ENCODE measurements around the gene HENMT1.
"Not testable (repeated sequence)": the region's sequence is repeated elsewhere in the genome, so short reads cannot be mapped to it uniquely, and the experiment has no call there.

Gene HENMT1

DNA sequence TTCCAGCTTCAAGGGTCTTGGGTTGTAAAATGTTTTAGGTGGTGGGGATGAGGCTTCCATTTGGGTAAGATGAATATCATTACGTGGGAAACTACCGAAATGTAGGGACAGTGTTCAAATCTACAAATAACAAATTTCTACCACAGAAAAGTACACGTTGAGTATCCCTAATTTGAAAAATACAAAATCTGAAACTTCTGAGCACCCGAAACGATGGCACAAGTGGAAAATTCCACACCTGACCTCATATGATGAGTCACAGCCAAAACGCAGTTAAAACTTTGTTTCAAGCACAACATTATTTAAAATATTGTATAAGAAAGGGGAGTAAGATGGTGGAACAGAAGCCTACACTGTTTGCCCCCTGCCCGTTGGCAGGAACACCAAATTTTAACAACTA lies 8.8 kb upstream of the HENMT1 start:
- Histone ChIP-seq H3K36me3 (ENCODE audit: control insufficient read depth in 1 of 2, insufficient read depth in 2 of 2, low read length in 2 of 2) (no peaks in the 10 kb centered on the region), H3K27ac (ENCODE audit: low read length) (no peak overlapping the region), H3K4me1 (ENCODE audit: control insufficient read depth in 1 of 2, insufficient read depth in 2 of 2, low read length in 2 of 2) (no peaks in the 10 kb centered on the region), H3K4me3 (ENCODE audit: low read depth in 1 of 2, low read length in 2 of 2) (no peak overlapping the region), H3K27me3 (ENCODE audit: low read depth, low read length) (no peaks in the 10 kb centered on the region), H3K9me3 (ENCODE audit: control insufficient read depth in 1 of 2, low read length in 2 of 2) (no peaks in the 10 kb centered on the region)

DNA sequence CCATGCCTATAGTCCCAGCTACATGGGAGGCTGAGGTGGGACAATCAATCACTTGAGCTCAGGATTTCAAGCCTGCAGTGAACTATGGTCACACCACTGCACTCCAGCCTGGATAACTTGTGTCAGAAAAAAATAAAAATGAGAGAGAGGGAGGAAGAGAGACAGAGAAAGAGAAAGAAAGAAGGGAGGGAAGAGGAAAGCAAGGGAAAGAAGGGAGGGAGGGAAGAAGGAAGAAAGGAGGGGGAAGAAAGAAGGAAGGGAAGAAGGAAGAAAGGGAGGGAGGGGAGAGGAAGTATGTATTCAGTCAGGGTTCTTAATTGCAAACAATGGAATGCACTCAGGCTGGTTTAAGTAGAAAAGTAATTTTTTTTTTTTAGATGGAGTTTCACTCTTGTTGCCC lies 7.9 kb upstream of the HENMT1 start:
- H3K9me3 ChIP-seq (ENCODE audit: control insufficient read depth in 1 of 2, low read length in 2 of 2): no peaks in the 10 kb centered on the region
- H3K27me3 ChIP-seq (ENCODE audit: low read depth, low read length): no peaks in the 10 kb centered on the region
- no peaks in the 10 kb centered on the region for H3K4me1 ChIP-seq (ENCODE audit: control insufficient read depth in 1 of 2, insufficient read depth in 2 of 2, low read length in 2 of 2)

DNA sequence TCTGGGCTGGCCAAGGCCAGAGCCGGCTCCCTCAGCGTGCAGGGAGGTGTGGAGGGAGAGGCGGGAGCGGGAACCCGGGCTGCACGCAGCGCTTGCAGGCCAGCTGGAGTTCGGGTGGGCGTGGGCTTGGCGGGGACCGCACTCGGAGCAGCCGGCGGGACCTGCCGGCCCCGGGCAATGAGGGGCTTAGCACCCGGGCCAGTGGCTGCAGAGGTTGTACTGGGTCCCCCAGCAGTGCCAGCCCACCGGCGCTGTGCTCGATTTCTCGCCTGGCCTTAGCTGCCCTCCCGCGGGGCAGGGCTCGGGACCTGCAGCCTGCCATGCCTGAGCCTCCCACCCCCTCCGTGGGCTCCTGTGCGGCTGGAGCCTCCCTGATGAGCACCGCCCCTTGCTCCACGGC lies 6.5 kb upstream of the HENMT1 start:
- H3K4me3 ChIP-seq (ENCODE audit: low read depth in 1 of 2, low read length in 2 of 2); H3K27me3 ChIP-seq (ENCODE audit: low read depth, low read length); H3K4me1 ChIP-seq (ENCODE audit: control insufficient read depth in 1 of 2, insufficient read depth in 2 of 2, low read length in 2 of 2); H3K27ac ChIP-seq (ENCODE audit: low read length); H3K36me3 ChIP-seq (ENCODE audit: control insufficient read depth in 1 of 2, insufficient read depth in 2 of 2, low read length in 2 of 2); H3K9me3 ChIP-seq (ENCODE audit: control insufficient read depth in 1 of 2, low read length in 2 of 2): not testable (repeated sequence)

More for the DNA sequence above, 7.9 kb upstream of the HENMT1 start:
- Histone ChIP-seq H3K36me3 (ENCODE audit: control insufficient read depth in 1 of 2, insufficient read depth in 2 of 2, low read length in 2 of 2) (no peaks in the 10 kb centered on the region), H3K4me3 (ENCODE audit: low read depth in 1 of 2, low read length in 2 of 2) (no peak overlapping the region), H3K27ac (ENCODE audit: low read length) (no peak overlapping the region)

DNA sequence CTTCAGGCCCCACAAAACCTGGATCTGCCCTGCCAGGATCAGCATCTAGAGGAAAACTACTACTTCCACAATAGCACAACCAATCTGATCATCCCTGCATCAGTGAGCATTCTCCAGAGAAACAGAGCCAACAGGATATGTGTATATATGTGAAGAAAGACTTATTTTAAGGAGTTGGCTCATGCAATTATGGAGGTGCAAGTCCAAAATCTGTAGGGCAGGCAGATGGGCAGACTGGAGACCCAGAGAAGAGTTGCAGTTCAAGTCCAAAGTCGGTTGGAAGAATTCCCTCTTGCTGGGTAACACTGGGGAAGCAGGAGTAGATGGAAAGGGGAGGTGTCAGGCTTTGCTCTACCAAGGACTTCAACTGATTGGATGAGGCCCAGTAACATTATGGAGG lies 4.9 kb upstream of the HENMT1 start:
- no peaks in the 10 kb centered on the region for H3K27me3 ChIP-seq (ENCODE audit: low read depth, low read length)
- H3K27ac ChIP-seq (ENCODE audit: low read length): no peak overlapping the region
- H3K9me3 ChIP-seq (ENCODE audit: control insufficient read depth in 1 of 2, low read length in 2 of 2): no peaks in the 10 kb centered on the region
- H3K36me3 ChIP-seq (ENCODE audit: control insufficient read depth in 1 of 2, insufficient read depth in 2 of 2, low read length in 2 of 2): no peaks in the 10 kb centered on the region
- peaks cover 0 to 6% of the 10 kb centered on the region in 2 donors for H3K4me1 ChIP-seq (ENCODE audit: control insufficient read depth in 1 of 2, insufficient read depth in 2 of 2, low read length in 2 of 2)
- no peak overlapping the region for H3K4me3 ChIP-seq (ENCODE audit: low read depth in 1 of 2, low read length in 2 of 2)

DNA sequence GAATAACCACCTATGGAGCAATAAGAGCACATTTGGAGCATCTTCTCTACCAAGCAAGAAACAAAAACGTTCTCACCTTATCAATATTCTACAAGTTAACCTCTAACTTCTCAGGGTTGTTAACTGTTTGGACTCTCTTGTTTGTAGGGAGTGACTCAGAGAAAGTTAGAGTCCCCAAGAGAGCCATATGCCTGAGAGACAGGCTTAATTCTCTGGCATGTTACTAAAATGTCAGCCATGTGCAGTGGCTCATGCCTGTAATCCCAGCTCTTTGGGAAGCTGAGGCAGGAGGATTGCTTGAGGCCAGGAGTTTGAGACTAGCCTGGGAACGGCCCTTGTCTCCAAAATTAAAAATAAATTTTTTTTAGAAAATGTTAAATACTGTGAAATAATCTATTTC lies 4.2 kb upstream of the HENMT1 start:
- H3K27me3 ChIP-seq (ENCODE audit: low read depth, low read length): no peaks in the 10 kb centered on the region
- H3K4me1 ChIP-seq (ENCODE audit: control insufficient read depth in 1 of 2, insufficient read depth in 2 of 2, low read length in 2 of 2): peaks cover 0 to 6% of the 10 kb centered on the region in 2 donors
- no peaks in the 10 kb centered on the region for H3K36me3 ChIP-seq (ENCODE audit: control insufficient read depth in 1 of 2, insufficient read depth in 2 of 2, low read length in 2 of 2)
- H3K9me3 ChIP-seq (ENCODE audit: control insufficient read depth in 1 of 2, low read length in 2 of 2): no peaks in the 10 kb centered on the region
- H3K4me3 ChIP-seq (ENCODE audit: low read depth in 1 of 2, low read length in 2 of 2): no peak overlapping the region
- H3K27ac ChIP-seq (ENCODE audit: low read length): no peak overlapping the region

DNA sequence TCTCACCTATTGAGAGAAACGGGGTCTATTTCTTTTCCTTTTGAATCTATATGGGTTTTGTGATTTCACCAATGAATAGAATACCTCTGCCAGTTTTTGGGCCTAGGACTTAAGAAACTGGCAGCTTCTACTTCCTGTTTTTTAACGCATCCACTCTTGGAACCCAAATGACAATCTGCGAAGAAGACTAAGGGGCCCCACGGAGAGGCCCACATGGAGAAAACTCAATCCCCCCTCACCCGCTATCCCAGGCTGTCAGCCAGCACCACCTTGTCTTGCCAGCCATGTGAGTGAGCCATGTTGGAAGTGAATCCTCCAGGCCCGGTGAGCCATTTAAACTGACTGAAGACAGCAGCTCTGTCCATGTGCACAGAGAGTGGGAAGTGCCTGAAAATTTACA lies 3.6 kb upstream of the HENMT1 start:
- no peaks in the 10 kb centered on the region for H3K36me3 ChIP-seq (ENCODE audit: control insufficient read depth in 1 of 2, insufficient read depth in 2 of 2, low read length in 2 of 2)
- no peak overlapping the region for H3K4me3 ChIP-seq (ENCODE audit: low read depth in 1 of 2, low read length in 2 of 2)
- H3K4me1 ChIP-seq (ENCODE audit: control insufficient read depth in 1 of 2, insufficient read depth in 2 of 2, low read length in 2 of 2): peaks cover 0 to 6% of the 10 kb centered on the region in 2 donors
- H3K27ac ChIP-seq (ENCODE audit: low read length): no peak overlapping the region
- H3K9me3 ChIP-seq (ENCODE audit: control insufficient read depth in 1 of 2, low read length in 2 of 2): no peaks in the 10 kb centered on the region
- no peaks in the 10 kb centered on the region for H3K27me3 ChIP-seq (ENCODE audit: low read depth, low read length)

DNA sequence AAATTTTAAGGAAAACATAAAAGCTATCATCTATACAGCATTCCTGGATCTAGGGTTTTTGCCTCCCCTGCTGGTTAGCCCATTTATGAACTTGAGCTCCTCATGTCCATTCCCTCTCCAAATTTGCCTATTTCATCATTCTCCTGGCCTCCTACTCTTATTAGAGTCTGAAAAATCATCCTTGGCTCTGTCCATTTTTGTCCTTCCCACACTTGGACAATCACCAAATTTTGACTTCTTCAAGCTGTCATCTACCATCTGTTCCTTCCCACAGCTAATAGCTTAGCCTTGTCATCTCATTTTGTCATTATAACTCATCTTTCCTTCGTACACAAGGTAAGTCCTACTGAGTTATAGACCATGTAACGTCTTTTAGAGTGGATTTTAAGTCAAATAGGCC lies 2.2 kb upstream of the HENMT1 start:
- H3K36me3 ChIP-seq (ENCODE audit: control insufficient read depth in 1 of 2, insufficient read depth in 2 of 2, low read length in 2 of 2): no peaks in the 10 kb centered on the region
- no peak overlapping the region for H3K27ac ChIP-seq (ENCODE audit: low read length)
- H3K4me3 ChIP-seq (ENCODE audit: low read depth in 1 of 2, low read length in 2 of 2): no peak overlapping the region
- no peaks in the 10 kb centered on the region for H3K9me3 ChIP-seq (ENCODE audit: control insufficient read depth in 1 of 2, low read length in 2 of 2)
- H3K27me3 ChIP-seq (ENCODE audit: low read depth, low read length): no peaks in the 10 kb centered on the region
- H3K4me1 ChIP-seq (ENCODE audit: control insufficient read depth in 1 of 2, insufficient read depth in 2 of 2, low read length in 2 of 2): peaks cover 0 to 6% of the 10 kb centered on the region in 2 donors

DNA sequence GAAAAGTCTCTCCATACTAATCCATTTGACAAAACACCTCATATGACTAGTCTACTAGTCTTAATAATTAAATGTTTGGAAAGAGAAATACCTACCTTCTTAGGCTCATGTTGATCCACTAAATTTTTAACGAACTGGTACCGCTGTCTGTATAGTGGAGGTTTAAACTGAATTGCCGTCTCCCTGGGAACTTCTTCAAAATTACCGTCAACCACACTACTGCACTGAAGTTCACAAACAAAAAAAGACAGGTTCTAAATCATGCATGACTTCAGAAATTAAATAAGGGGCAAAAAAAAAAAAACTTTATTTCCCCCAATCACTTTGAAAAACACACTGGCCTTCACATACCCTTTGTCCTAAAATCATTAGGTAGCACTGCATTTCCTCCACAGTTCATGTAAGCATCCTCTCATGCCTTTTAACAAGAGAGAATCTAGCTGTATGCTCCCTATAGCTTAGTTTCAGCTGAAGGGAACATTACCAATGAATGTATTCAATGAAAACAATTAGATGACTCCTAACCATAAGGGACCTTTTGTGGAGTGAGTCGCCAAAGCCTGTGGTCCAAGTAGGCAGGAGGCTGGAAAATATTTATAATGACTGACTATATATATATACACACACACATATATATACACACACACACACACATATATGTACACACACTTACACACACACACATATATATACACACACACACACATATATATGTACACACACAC lies 3.4 kb downstream of the HENMT1 start:
- no peaks in the 10 kb centered on the region for H3K9me3 ChIP-seq (ENCODE audit: control insufficient read depth in 1 of 2, low read length in 2 of 2)
- no peaks in the 10 kb centered on the region for H3K36me3 ChIP-seq (ENCODE audit: control insufficient read depth in 1 of 2, insufficient read depth in 2 of 2, low read length in 2 of 2)
- no peaks in the 10 kb centered on the region for H3K27me3 ChIP-seq (ENCODE audit: low read depth, low read length)
- H3K4me3 ChIP-seq (ENCODE audit: low read depth in 1 of 2, low read length in 2 of 2): no peak overlapping the region
- H3K4me1 ChIP-seq (ENCODE audit: control insufficient read depth in 1 of 2, insufficient read depth in 2 of 2, low read length in 2 of 2): peaks cover 0 to 6% of the 10 kb centered on the region in 2 donors
- H3K27ac ChIP-seq (ENCODE audit: low read length): no peak overlapping the region

DNA sequence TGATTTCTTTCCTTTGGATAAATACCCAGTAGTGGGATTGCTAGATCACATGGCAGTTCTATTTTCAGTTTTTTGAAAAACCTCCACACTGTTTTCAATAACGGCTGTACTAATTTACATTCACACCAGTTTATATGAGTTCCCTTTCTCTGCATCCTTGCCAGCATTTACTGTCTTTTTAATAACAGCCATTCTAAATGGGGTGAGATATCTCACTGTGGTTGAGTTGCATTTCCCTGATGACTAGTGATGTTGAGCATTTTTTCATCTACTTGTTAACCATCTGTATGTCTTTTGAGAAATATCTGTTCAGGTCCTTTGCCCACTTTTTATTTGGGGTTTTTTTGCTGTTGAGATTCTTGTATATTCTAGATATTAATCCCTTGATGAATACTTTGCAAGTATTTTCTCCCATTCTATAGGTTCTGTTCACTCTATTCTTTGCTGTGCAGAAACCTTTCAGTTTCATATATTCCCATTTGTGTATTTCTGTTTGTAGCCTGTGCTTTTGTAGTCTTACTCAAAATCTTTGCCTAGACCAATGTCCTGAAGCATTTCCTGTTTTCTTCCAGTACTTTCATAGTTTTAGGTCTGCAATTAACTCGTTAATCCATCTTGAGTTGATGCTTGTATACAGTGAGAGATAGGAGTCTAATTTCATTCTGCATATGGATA lies 7.3 kb downstream of the HENMT1 start:
- Histone ChIP-seq H3K27ac (ENCODE audit: low read length) (no peak overlapping the region), H3K27me3 (ENCODE audit: low read depth, low read length) (no peaks in the 10 kb centered on the region), H3K4me3 (ENCODE audit: low read depth in 1 of 2, low read length in 2 of 2) (no peak overlapping the region), H3K36me3 (ENCODE audit: control insufficient read depth in 1 of 2, insufficient read depth in 2 of 2, low read length in 2 of 2) (no peaks in the 10 kb centered on the region), H3K9me3 (ENCODE audit: control insufficient read depth in 1 of 2, low read length in 2 of 2) (no peaks in the 10 kb centered on the region), H3K4me1 (ENCODE audit: control insufficient read depth in 1 of 2, insufficient read depth in 2 of 2, low read length in 2 of 2) (no peaks in the 10 kb centered on the region)

DNA sequence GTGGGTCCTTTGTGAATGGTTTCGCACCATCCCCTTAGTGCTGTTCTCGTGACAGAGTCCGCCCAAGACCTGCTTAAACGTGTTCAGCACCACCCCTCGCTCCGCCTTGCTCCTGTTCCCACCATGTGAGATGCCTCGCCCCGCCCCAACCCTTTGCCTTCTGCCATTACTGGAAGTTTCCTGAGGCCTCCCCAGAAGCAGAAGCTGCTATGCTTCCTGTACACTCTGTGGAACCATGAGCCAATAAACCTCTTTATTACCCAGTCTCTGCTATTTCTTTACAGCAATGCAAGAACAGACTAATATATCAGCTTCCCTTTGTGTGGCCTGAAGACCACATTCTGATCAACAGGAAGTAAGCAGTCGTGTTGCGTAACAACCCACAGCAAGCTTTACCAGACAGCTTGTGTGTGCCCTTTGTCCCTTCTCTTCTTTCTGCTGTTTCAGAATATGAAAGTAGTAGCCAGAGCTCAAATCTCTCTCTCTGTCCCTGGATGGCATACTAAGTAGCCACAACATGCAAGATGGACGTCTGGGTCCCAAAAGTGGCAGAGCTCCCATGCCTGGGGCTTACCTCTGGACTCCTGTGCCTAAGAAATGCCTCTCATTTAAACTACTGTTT lies 14.1 kb downstream of the HENMT1 start:
- Histone ChIP-seq H3K9me3 (ENCODE audit: control insufficient read depth in 1 of 2, low read length in 2 of 2) (no peaks in the 10 kb centered on the region), H3K27me3 (ENCODE audit: low read depth, low read length) (no peaks in the 10 kb centered on the region), H3K4me1 (ENCODE audit: control insufficient read depth in 1 of 2, insufficient read depth in 2 of 2, low read length in 2 of 2) (peaks cover 0 to 10% of the 10 kb centered on the region in 2 donors), H3K4me3 (ENCODE audit: low read depth in 1 of 2, low read length in 2 of 2) (peak overlapping the region in 1 of 2 donors; percentile 42), H3K27ac (ENCODE audit: low read length) (peak overlapping the region; percentile 92), H3K36me3 (ENCODE audit: control insufficient read depth in 1 of 2, insufficient read depth in 2 of 2, low read length in 2 of 2) (no peaks in the 10 kb centered on the region)

DNA sequence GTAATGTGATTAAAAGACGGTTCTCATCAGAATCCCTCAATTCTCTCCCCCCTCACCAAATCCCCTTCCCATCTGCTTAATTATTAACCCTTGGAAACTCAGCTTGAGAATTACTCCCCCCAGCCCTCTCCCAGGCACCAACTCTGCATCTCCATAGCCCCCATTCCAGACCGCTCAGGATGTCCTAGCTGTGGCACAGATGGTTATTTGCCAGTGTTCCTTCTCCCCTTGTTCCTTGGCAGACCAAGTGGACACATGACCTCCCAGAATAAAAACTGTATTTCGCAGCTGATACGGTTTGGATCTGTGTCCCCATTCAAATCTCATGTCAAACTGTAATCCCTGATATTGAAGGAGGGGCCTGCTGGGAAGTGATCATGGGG lies 14.6 kb downstream of the HENMT1 start:
- no peaks in the 10 kb centered on the region for H3K9me3 ChIP-seq (ENCODE audit: control insufficient read depth in 1 of 2, low read length in 2 of 2)
- no peak overlapping the region for H3K4me3 ChIP-seq (ENCODE audit: low read depth in 1 of 2, low read length in 2 of 2)
- peak overlapping the region; percentile 92 for H3K27ac ChIP-seq (ENCODE audit: low read length)
- H3K4me1 ChIP-seq (ENCODE audit: control insufficient read depth in 1 of 2, insufficient read depth in 2 of 2, low read length in 2 of 2): peaks cover 0 to 10% of the 10 kb centered on the region in 2 donors
- H3K27me3 ChIP-seq (ENCODE audit: low read depth, low read length): no peaks in the 10 kb centered on the region
- no peaks in the 10 kb centered on the region for H3K36me3 ChIP-seq (ENCODE audit: control insufficient read depth in 1 of 2, insufficient read depth in 2 of 2, low read length in 2 of 2)
